Right hindlimb (tissue), 1 donor: Measurements from ENCODE around the gene IMMP2L.
"Not testable (repeated sequence)": the region's sequence is repeated elsewhere in the genome, so short reads cannot be mapped to it uniquely, and the experiment has no call there.

Experiments
- DNase-seq: peaks from one replicate; pipeline ENCODE4 v3.0.0-alpha.2; 2018

Gene IMMP2L

GRCh38 chr7:110973196-110973990, 588.9 kb downstream of the IMMP2L start:
- DNase-seq = no peak

GRCh38 chr7:110964775-110965174, 597.5 kb downstream of the IMMP2L start:
- DNase-seq = no peak

- DNase-seq = no peak
These were observed 599.5 kb downstream of the IMMP2L start for GRCh38 chr7:110962826-110963225.

GRCh38 chr7:110962374-110962773, 599.9 kb downstream of the IMMP2L start:
- DNase-seq = no peak

- no peak for DNase-seq
These were observed 601.5 kb downstream of the IMMP2L start for GRCh38 chr7:110960811-110961210.

GRCh38 chr7:110948280-110948679, 614.0 kb downstream of the IMMP2L start:
- DNase-seq = no peak

- no peak for DNase-seq
These were observed 614.9 kb downstream of the IMMP2L start for GRCh38 chr7:110947408-110947807.

GRCh38 chr7:110944966-110945644, 617.2 kb downstream of the IMMP2L start:
- DNase-seq = no peak

GRCh38 chr7:110944448-110944847, 617.8 kb downstream of the IMMP2L start:
- DNase-seq = no peak

- DNase-seq = no peak
These were observed 618.5 kb downstream of the IMMP2L start for GRCh38 chr7:110943701-110944345.

GRCh38 chr7:110941385-110941784, 620.9 kb downstream of the IMMP2L start:
- no peak for DNase-seq

GRCh38 chr7:110940756-110941155, 621.5 kb downstream of the IMMP2L start:
- DNase-seq = no peak

- no peak for DNase-seq
These were observed 624.1 kb downstream of the IMMP2L start for GRCh38 chr7:110938165-110938564.

GRCh38 chr7:110936665-110937064, 625.6 kb downstream of the IMMP2L start:
- not testable (repeated sequence) for DNase-seq

GRCh38 chr7:110929480-110930249, 632.6 kb downstream of the IMMP2L start:
- no peak for DNase-seq

GRCh38 chr7:110922906-110923305, 639.4 kb downstream of the IMMP2L start:
- DNase-seq = no peak

GRCh38 chr7:110921595-110922151, 640.6 kb downstream of the IMMP2L start:
- DNase-seq = no peak

- no peak for DNase-seq
These were observed 643.2 kb downstream of the IMMP2L start for GRCh38 chr7:110918949-110919548.

- DNase-seq = no peak
These were observed 648.0 kb downstream of the IMMP2L start for GRCh38 chr7:110914263-110914662.

GRCh38 chr7:110911632-110912031, 650.7 kb downstream of the IMMP2L start:
- no peak for DNase-seq

- DNase-seq = no peak
These were observed 653.2 kb downstream of the IMMP2L start for GRCh38 chr7:110909117-110909516.
